HAP-1 (cell line): ENCODE measurements around the gene PTPRD.

Experiments
- DNase-seq, 2 experiments: peaks; one replicate each; pipeline ENCODE4 v3.0.0-alpha.2; 2016 to 2020; ENCODE audit warnings: low spot score in 2 of 2
- H3K27me3 ChIP-seq: fragments of 250-450 bp; sonication (Bioruptor Pico); 2 replicates; pipeline ENCODE4 v1.5.1; 2020; ENCODE audit warnings: low read depth, mild to moderate bottlenecking, moderate library complexity
- H3K36me3 ChIP-seq: fragments of 250-450 bp; sonication (Bioruptor Pico); replicated peaks from 2 replicates; pipeline ENCODE4 v1.5.1; 2020; ENCODE audit warnings: mild to moderate bottlenecking
- H3K4me1 ChIP-seq: fragments of 250-450 bp; sonication (Bioruptor Pico); 2 replicates; pipeline ENCODE4 v1.5.1; 2020; ENCODE audit warnings: mild to moderate bottlenecking
- H3K4me3 ChIP-seq: fragments of 250-450 bp; sonication (Bioruptor Pico); 2 replicates; pipeline ENCODE4 v1.5.1; 2020; ENCODE audit warnings: mild to moderate bottlenecking, moderate library complexity
- H3K9me3 ChIP-seq: fragments of 250-450 bp; sonication (Bioruptor Pico); 2 replicates; pipeline ENCODE4 v1.5.1; 2020; ENCODE audit warnings: mild to moderate bottlenecking, moderate library complexity
- in situ Hi-C: fragments of 300-500 bp; cut with MboI; formaldehyde crosslinking; loops from 3 replicates; pipeline ENCODE4 v1.14.3; 2020; ENCODE audit warnings: low sequenced_read_pairs, inconsistent platforms, mixed read lengths

The PTPRD gene

GRCh38 chr9:8434621-8435020 lies 2178.2 kb downstream of the PTPRD start:
- Histone ChIP-seq H3K4me1 (peaks cover 10% of the 10 kb centered on the region), H3K27me3 (no peaks in the 10 kb centered on the region), H3K9me3 (no peaks in the 10 kb centered on the region), H3K36me3 (no peaks in the 10 kb centered on the region), H3K4me3 (no peak overlapping the region)
- in situ Hi-C loops = no loop called here
- DNase-seq = no peak

- Histone ChIP-seq H3K27me3 (no peaks in the 10 kb centered on the region), H3K4me1 (no peaks in the 10 kb centered on the region; the same call in 1 of the 2 replicates), H3K4me3 (no peak overlapping the region), H3K36me3 (no peaks in the 10 kb centered on the region), H3K9me3 (no peaks in the 10 kb centered on the region)
- DNase-seq = no peak
- in situ Hi-C loops = no loop called here
These were observed 2180.6 kb downstream of the PTPRD start for GRCh38 chr9:8432224-8432623.

- in situ Hi-C loops = no loop called here
- Histone ChIP-seq H3K27me3 (no peaks in the 10 kb centered on the region), H3K4me3 (no peak overlapping the region), H3K9me3 (no peaks in the 10 kb centered on the region), H3K4me1 (no peaks in the 10 kb centered on the region), H3K36me3 (no peaks in the 10 kb centered on the region)
- no peak for DNase-seq
These were observed 2181.3 kb downstream of the PTPRD start for GRCh38 chr9:8431505-8431904.

- Histone ChIP-seq H3K4me1 (no peaks in the 10 kb centered on the region), H3K9me3 (no peaks in the 10 kb centered on the region), H3K27me3 (no peaks in the 10 kb centered on the region), H3K4me3 (no peak overlapping the region), H3K36me3 (no peaks in the 10 kb centered on the region)
- no peak for DNase-seq
- in situ Hi-C loops = no loop called here
These were observed 2181.9 kb downstream of the PTPRD start for GRCh38 chr9:8430945-8431344.

GRCh38 chr9:8429768-8430167 lies 2183.0 kb downstream of the PTPRD start:
- Histone ChIP-seq H3K9me3 (no peaks in the 10 kb centered on the region), H3K27me3 (no peaks in the 10 kb centered on the region), H3K4me3 (no peak overlapping the region), H3K4me1 (no peaks in the 10 kb centered on the region), H3K36me3 (no peaks in the 10 kb centered on the region)
- DNase-seq = no peak
- in situ Hi-C loops = no loop called here

GRCh38 chr9:8429157-8429556 lies 2183.6 kb downstream of the PTPRD start:
- no peaks in the 10 kb centered on the region for H3K36me3 ChIP-seq
- no peaks in the 10 kb centered on the region for H3K9me3 ChIP-seq
- DNase-seq = no peak
- in situ Hi-C loops = no loop called here
- no peaks in the 10 kb centered on the region for H3K27me3 ChIP-seq
- H3K4me1 ChIP-seq = no peaks in the 10 kb centered on the region
- H3K4me3 ChIP-seq = no peak overlapping the region

- Histone ChIP-seq H3K4me1 (no peaks in the 10 kb centered on the region), H3K27me3 (no peaks in the 10 kb centered on the region), H3K9me3 (no peaks in the 10 kb centered on the region), H3K36me3 (no peaks in the 10 kb centered on the region), H3K4me3 (no peak overlapping the region)
- DNase-seq = no peak
- in situ Hi-C loops = no loop called here
These were observed 2184.4 kb downstream of the PTPRD start for GRCh38 chr9:8428389-8428788.

- Histone ChIP-seq H3K4me3 (no peak overlapping the region), H3K4me1 (peaks cover 12% of the 10 kb centered on the region), H3K36me3 (no peaks in the 10 kb centered on the region), H3K9me3 (no peaks in the 10 kb centered on the region), H3K27me3 (no peaks in the 10 kb centered on the region)
- DNase-seq = no peak
- in situ Hi-C loops = no loop called here
These were observed 2187.9 kb downstream of the PTPRD start for GRCh38 chr9:8424786-8425410.

- Histone ChIP-seq H3K27me3 (no peaks in the 10 kb centered on the region), H3K9me3 (no peaks in the 10 kb centered on the region), H3K4me1 (peaks cover 47% of the 10 kb centered on the region), H3K4me3 (no peak overlapping the region), H3K36me3 (no peaks in the 10 kb centered on the region)
- DNase-seq = peak in 1 of 2 experiments; percentile 98
- in situ Hi-C loops = no loop called here
These were observed 2192.4 kb downstream of the PTPRD start for GRCh38 chr9:8420416-8420815.

- DNase-seq = peak in 1 of 2 experiments; percentile 42
- in situ Hi-C loops = no loop called here
- no peaks in the 10 kb centered on the region for H3K9me3 ChIP-seq
- no peaks in the 10 kb centered on the region for H3K27me3 ChIP-seq
- H3K36me3 ChIP-seq = no peaks in the 10 kb centered on the region
- H3K4me3 ChIP-seq = no peak overlapping the region
- peaks cover 53% of the 10 kb centered on the region for H3K4me1 ChIP-seq
These were observed 2193.1 kb downstream of the PTPRD start for GRCh38 chr9:8419596-8420275.

- no peak overlapping the region for H3K4me3 ChIP-seq
- peak in 1 of 2 experiments; percentile 97 for DNase-seq
- in situ Hi-C loops = no loop called here
- no peaks in the 10 kb centered on the region for H3K27me3 ChIP-seq
- H3K36me3 ChIP-seq = no peaks in the 10 kb centered on the region
- H3K9me3 ChIP-seq = no peaks in the 10 kb centered on the region
- H3K4me1 ChIP-seq = peaks cover 53% of the 10 kb centered on the region
These were observed 2195.5 kb downstream of the PTPRD start for GRCh38 chr9:8417341-8417740.

GRCh38 chr9:8412327-8412726 lies 2200.5 kb downstream of the PTPRD start:
- no peaks in the 10 kb centered on the region for H3K9me3 ChIP-seq
- no peaks in the 10 kb centered on the region for H3K27me3 ChIP-seq
- H3K4me1 ChIP-seq = peaks cover 56% of the 10 kb centered on the region
- DNase-seq = no peak
- H3K36me3 ChIP-seq = no peaks in the 10 kb centered on the region
- no peak overlapping the region for H3K4me3 ChIP-seq
- in situ Hi-C loops = no loop called here

- peak; percentile 84 to 97 for DNase-seq
- in situ Hi-C loops = no loop called here
- H3K36me3 ChIP-seq = no peaks in the 10 kb centered on the region
- no peaks in the 10 kb centered on the region for H3K9me3 ChIP-seq
- no peak overlapping the region for H3K4me3 ChIP-seq
- peaks cover 33% of the 10 kb centered on the region for H3K4me1 ChIP-seq
- no peaks in the 10 kb centered on the region for H3K27me3 ChIP-seq
These were observed 2204.1 kb downstream of the PTPRD start for GRCh38 chr9:8408575-8409190.

- peak in 1 of 2 experiments; percentile 63 for DNase-seq
- Histone ChIP-seq H3K9me3 (no peaks in the 10 kb centered on the region), H3K4me3 (no peak overlapping the region), H3K36me3 (no peaks in the 10 kb centered on the region), H3K27me3 (no peaks in the 10 kb centered on the region), H3K4me1 (peaks cover 14% of the 10 kb centered on the region)
- in situ Hi-C loops = no loop called here
These were observed 2210.7 kb downstream of the PTPRD start for GRCh38 chr9:8401961-8402705.
